ENCODE data around the gene ITIH2. TPM values are rescaled to one million over a fixed set of nuclear protein-coding genes. Genes with fewer than 3 reads are reported as not detected.
A peak's percentile ranks its signal among the peaks of the same experiment; 100 is the strongest.

Gene ITIH2
- total RNA-seq, 2 experiments from 2014 or later: not detected

DNA sequence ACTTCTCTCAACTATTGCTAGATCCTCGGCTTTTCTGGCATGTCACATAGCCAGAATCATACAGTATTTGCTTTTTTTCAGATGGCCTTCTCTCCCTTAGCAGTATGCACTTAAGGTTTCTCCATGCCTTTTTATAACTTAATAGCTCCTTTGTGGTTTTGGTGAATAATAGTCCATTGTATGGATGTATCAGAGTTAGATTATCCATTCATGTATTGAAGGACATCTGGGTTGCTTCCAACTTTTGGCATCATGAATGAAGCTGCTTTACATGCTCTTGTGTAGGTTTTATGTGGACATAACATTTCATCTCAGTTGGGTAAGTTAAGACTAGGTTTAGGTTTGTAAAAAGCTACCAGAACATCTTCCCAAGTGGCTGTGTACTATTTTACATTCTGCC, 89.4 kb downstream of the ITIH2 start:
- ATAC-seq (no peak), DNase-seq (no peak)
- no peak overlapping the region for H3K4me3 Mint-ChIP-seq
- peaks cover 47% of the 10 kb centered on the region for H3K36me3 Mint-ChIP-seq (ENCODE audit: low read depth)
- no peaks in the 10 kb centered on the region for H3K27me3 Mint-ChIP-seq
- POLR2A ChIA-PET: interaction anchor here (1.8 kb wide), 1 partner anchor 26 kb away, joined by 7 read pairs; the partner anchor contains the start of gene TAF3
- H3K4me1 Mint-ChIP-seq (ENCODE audit: low read depth): peaks cover 72% of the 10 kb centered on the region
- TF ChIP-seq, protein P1, sequence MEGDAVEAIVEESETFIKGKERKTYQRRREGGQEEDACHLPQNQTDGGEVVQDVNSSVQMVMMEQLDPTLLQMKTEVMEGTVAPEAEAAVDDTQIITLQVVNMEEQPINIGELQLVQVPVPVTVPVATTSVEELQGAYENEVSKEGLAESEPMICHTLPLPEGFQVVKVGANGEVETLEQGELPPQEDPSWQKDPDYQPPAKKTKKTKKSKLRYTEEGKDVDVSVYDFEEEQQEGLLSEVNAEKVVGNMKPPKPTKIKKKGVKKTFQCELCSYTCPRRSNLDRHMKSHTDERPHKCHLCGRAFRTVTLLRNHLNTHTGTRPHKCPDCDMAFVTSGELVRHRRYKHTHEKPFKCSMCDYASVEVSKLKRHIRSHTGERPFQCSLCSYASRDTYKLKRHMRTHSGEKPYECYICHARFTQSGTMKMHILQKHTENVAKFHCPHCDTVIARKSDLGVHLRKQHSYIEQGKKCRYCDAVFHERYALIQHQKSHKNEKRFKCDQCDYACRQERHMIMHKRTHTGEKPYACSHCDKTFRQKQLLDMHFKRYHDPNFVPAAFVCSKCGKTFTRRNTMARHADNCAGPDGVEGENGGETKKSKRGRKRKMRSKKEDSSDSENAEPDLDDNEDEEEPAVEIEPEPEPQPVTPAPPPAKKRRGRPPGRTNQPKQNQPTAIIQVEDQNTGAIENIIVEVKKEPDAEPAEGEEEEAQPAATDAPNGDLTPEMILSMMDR (IDR thresholded peaks at IDR 0.05): no peak
- intact Hi-C loops (cut with micrococcal nuclease): no loop called here
- no peaks in the 10 kb centered on the region for H3K9me3 Mint-ChIP-seq
- peak overlapping the region; percentile 48 for H3K27ac Mint-ChIP-seq
- CTCF ChIA-PET: no interaction called here

DNA sequence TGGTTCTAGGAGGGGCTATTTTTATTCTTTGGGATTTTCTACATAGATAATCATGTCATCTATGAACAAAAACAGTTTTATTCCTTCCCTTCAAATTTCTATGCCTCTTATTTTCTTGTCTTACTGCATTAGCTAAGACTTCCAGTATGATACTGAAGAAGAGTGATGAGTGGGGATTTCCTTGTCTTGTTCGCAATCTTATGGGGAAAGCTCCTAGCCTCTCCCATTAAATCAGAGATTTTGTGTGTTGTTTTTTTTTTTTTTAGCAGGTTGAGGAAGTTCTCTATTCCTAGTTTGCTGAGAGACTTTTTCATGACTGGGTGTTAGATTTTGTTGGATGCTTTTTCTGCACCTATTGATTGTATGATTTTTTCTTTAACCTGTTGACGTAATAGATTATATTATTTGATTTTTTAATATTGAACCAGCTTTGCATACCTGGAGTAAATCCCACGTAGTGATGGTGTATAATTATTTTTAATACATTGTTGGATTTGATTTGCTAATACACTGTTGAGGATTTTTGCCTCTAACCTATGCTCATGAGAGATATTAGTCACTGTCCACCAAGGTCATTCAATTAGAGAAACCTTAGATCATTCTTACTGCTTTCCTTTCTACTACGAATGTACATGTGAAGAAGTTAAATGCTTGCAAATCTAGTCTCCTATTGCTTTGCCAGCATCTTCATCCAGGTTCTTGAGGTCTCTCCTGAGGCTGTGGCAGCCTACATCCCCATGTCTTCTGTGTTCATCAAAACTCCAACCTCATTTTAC, 91.3 kb downstream of the ITIH2 start:
- POLR2A ChIA-PET: interaction anchor here (1.4 kb wide), 1 partner anchor 20 kb away, joined by 3 read pairs; no protein-coding TSS in a partner anchor
- H3K36me3 Mint-ChIP-seq (ENCODE audit: low read depth): peaks cover 45% of the 10 kb centered on the region
- peak overlapping the region; percentile 40 for H3K27ac Mint-ChIP-seq
- H3K4me1 Mint-ChIP-seq (ENCODE audit: low read depth): peaks cover 67% of the 10 kb centered on the region
- TF ChIP-seq, protein P1 (IDR thresholded peaks at IDR 0.05): no peak
- CTCF ChIA-PET: no interaction called here
- DNase-seq: no peak
- H3K27me3 Mint-ChIP-seq: no peaks in the 10 kb centered on the region
- no peak for ATAC-seq
- intact Hi-C loops (cut with micrococcal nuclease): no loop called here
- H3K4me3 Mint-ChIP-seq: no peak overlapping the region
- no peaks in the 10 kb centered on the region for H3K9me3 Mint-ChIP-seq

DNA sequence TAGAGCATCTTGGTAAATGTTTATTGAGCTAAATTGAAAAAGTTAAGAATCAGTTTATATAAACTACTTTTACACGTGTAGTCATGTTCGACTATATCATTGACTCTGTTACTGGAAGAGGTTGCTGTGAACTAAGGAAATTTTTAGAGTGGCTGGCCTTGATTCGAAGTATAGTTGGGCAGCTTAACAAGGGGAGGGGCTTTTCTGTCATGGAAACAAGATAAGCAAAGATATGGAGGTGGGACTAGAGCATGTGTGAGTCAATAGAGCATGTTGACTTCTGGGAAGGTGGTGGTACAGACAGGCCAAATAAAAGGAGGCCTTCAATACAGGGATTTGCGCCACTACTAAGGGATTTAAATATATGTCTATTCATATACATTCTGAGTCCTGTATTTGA, 92.5 kb downstream of the ITIH2 start:
- no peaks in the 10 kb centered on the region for H3K27me3 Mint-ChIP-seq
- peaks cover 48% of the 10 kb centered on the region for H3K36me3 Mint-ChIP-seq (ENCODE audit: low read depth)
- H3K4me1 Mint-ChIP-seq (ENCODE audit: low read depth): peaks cover 58% of the 10 kb centered on the region

DNA sequence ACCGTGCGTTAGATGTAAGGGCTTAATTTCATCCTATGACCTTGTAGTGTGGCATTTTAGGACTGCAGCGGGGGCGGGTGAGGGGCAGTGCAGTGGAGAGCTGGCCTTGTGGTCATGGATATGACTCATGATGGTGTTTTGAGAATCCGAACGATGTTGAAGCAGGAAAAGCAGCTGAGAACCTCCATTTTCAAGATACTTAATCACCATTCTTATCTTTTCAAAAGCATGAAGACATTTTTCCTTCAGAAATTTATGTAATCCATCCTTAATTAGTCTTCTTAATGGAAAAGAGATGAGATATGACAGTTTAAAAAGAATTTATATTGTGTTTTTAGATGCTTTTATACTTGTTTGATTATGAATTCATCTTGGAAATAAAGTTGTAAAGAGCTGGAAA, 94.5 kb downstream of the ITIH2 start:
- peak; percentile 21 for DNase-seq
- ChIA-PET CTCF (interaction anchor here (0.8 kb wide), 1 partner anchor 272 kb away, joined by 3 read pairs; no protein-coding TSS in a partner anchor), POLR2A (interaction anchor here (0.5 to 3.5 kb wide), 2 partner anchors 9 to 388 kb away, joined by 6 to 14 read pairs; partner anchors contain the start of genes ATP5F1C and KIN)
- TF ChIP-seq, protein P1 (IDR thresholded peaks at IDR 0.05): no peak
- Mint-ChIP-seq H3K27me3 (no peaks in the 10 kb centered on the region), H3K4me1 (ENCODE audit: low read depth) (peaks cover 39% of the 10 kb centered on the region), H3K27ac (peak overlapping the region; percentile 64), H3K4me3 (no peak overlapping the region), H3K36me3 (ENCODE audit: low read depth) (peaks cover 50% of the 10 kb centered on the region), H3K9me3 (no peaks in the 10 kb centered on the region)
- peak; percentile 30 for ATAC-seq
- intact Hi-C loops (cut with micrococcal nuclease): no loop called here

More for the DNA sequence above, 92.5 kb downstream of the ITIH2 start:
- intact Hi-C loops (cut with micrococcal nuclease): no loop called here
- TF ChIP-seq, protein P1 (IDR thresholded peaks at IDR 0.05): no peak
- DNase-seq (no peak), ATAC-seq (no peak)
- Mint-ChIP-seq H3K9me3 (no peaks in the 10 kb centered on the region), H3K4me3 (no peak overlapping the region), H3K27ac (peak overlapping the region; percentile 19)
- CTCF ChIA-PET: no interaction called here
- POLR2A ChIA-PET: interaction anchor here (1.4 kb wide), 1 partner anchor 18 kb away, joined by 3 read pairs; no protein-coding TSS in a partner anchor

Other genes with a start within 250 kb of the ITIH2 start
- not detected for gene ITIH5, start 36.4 kb upstream of the ITIH2 start, total RNA-seq
- 10 to 100 TPM; 10.7 to 12.6 TPM for gene KIN, start 84.7 kb downstream of the ITIH2 start, total RNA-seq
- 100 to 1,000 TPM; 282 to 292 TPM for gene ATP5F1C, start 84.9 kb downstream of the ITIH2 start, total RNA-seq
- gene TAF3, start 115.2 kb downstream of the ITIH2 start, total RNA-seq: 10 to 100 TPM; 12.5 to 12.7 TPM

Data from activated CD8-positive, alpha-beta T cell treated with anti-CD3 and anti-CD28 coated beads for 36 hours (primary cell).